SU-DHL-6 (cell line): Measurements from ENCODE around the gene CHST9.
A peak's percentile ranks its signal among the peaks of the same experiment; 100 is the strongest.

Experiments
- H2AFZ ChIP-seq: fragments of 200-600 bp; sonication (generic); 2 replicates; pipeline ENCODE4 v1.6.1; 2014; ENCODE audit warnings: low read depth, mild to moderate bottlenecking, moderate library complexity, mixed read lengths, antibody characterized with exemption, low read length; ENCODE audit not compliant: severe bottlenecking
- H3F3A ChIP-seq: fragments of 200-600 bp; shearing (Covaris generic); 2 replicates; pipeline ENCODE4 v1.6.0; 2016; ENCODE audit warnings: antibody characterized with exemption, mild to moderate bottlenecking; ENCODE audit not compliant: insufficient read depth
- H3K27ac ChIP-seq: fragments of 200-600 bp; sonication (generic); 2 replicates; pipeline ENCODE4 v1.5.1; 2016; ENCODE audit warnings: low read depth, mild to moderate bottlenecking, low read length, moderate library complexity, mixed read lengths
- H3K27me3 ChIP-seq: fragments of 200-600 bp; sonication (generic), shearing (Covaris generic); 2 replicates; pipeline ENCODE4 v1.6.0; 2014; ENCODE audit warnings: mild to moderate bottlenecking, low read length
- H3K36me3 ChIP-seq: fragments of 200-600 bp; sonication (generic); 2 replicates; pipeline ENCODE4 v1.6.1; 2014; ENCODE audit warnings: mild to moderate bottlenecking, low read length, mixed read lengths
- H3K4me2 ChIP-seq: fragments of 300-600, 200-600 bp; shearing (Covaris generic), sonication (generic); 2 replicates; pipeline ENCODE4 v1.6.0; 2014; ENCODE audit warnings: low read length, low read depth, mild to moderate bottlenecking; ENCODE audit not compliant: poor library complexity, severe bottlenecking
- H3K4me3 ChIP-seq: fragments of 200-600 bp; sonication (generic); 2 replicates; pipeline ENCODE4 v1.5.1; 2014; ENCODE audit warnings: antibody characterized with exemption, low read length, mild to moderate bottlenecking, mixed read lengths; ENCODE audit not compliant: insufficient read depth, poor library complexity, severe bottlenecking
- H3K79me2 ChIP-seq: fragments of 200-600 bp; sonication (generic); 2 replicates; pipeline ENCODE4 v1.6.1; 2014; ENCODE audit warnings: mild to moderate bottlenecking, low read length, moderate library complexity; ENCODE audit not compliant: insufficient read depth
- H3K9ac ChIP-seq: fragments of 200-600 bp; sonication (generic); 2 replicates; pipeline ENCODE4 v1.7.0; 2014; ENCODE audit warnings: mild to moderate bottlenecking, low read length
- H3K9me2 ChIP-seq: fragments of 200-600 bp; sonication (generic); replicated peaks from 2 replicates; pipeline ENCODE4 v1.6.1; 2014; ENCODE audit warnings: low read length; ENCODE audit not compliant: insufficient read depth
- H3K9me3 ChIP-seq: fragments of 200-600 bp; sonication (generic); 2 replicates; pipeline ENCODE4 v1.6.1; 2014; ENCODE audit warnings: low read length, mixed read lengths; ENCODE audit not compliant: insufficient read depth
- H4K20me1 ChIP-seq: fragments of 200-600 bp; sonication (generic); 2 replicates; pipeline ENCODE4 v1.6.1; 2014; ENCODE audit warnings: low read depth, mild to moderate bottlenecking, antibody characterized with exemption, low read length, moderate library complexity, mixed read lengths
- EZH2phosphoT487 ChIP-seq: fragments of 200-600 bp; sonication (generic), shearing (Covaris generic); conservative IDR thresholded peaks from 2 replicates; pipeline ENCODE4 v1.6.1; 2018; ENCODE audit warnings: mild to moderate bottlenecking, antibody characterized with exemption, low read length, moderate library complexity, mixed read lengths
- TF ChIP-seq, protein P1 (sequence below): fragments of 200-600 bp; sonication (generic); IDR thresholded peaks from one replicate; pipeline ENCODE4 v1.5.1; 2017; ENCODE audit warnings: antibody characterized with exemption, mild to moderate bottlenecking, low read length, moderate library complexity; ENCODE audit not compliant: insufficient read depth, poor library complexity, severe bottlenecking

The CHST9 gene

DNA sequence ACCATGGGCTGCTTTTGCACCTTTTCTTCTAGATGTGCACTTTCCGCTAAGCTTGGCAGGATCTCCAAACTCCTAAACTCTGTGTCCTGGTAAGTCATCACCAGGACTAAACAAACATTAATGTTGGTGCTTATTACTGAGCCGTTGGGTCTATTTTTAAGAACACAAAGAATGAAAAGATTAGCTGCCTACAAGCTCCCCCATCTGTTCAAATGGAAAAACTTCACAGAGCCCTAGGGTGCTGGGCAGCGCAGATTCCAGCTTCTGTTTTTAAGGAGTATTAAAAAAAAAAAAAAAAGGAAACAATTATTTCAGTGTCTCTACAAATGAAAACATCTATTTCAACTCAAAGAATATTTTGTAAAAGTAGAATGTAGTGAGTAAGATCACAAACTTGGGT, 221.8 kb downstream of the CHST9 start:
- no peaks in the 10 kb centered on the region for H4K20me1 ChIP-seq
- H2AFZ ChIP-seq = no peak overlapping the region
- H3K9ac ChIP-seq = no peak overlapping the region
- H3K27me3 ChIP-seq = no peaks in the 10 kb centered on the region
- no peak overlapping the region for H3K4me2 ChIP-seq
- no peaks in the 10 kb centered on the region for H3F3A ChIP-seq
- H3K36me3 ChIP-seq = 0 out of 2 replicates have a peak, but pooled peaks cover under 1% of the 10 kb centered on the region
- no peaks in the 10 kb centered on the region for H3K79me2 ChIP-seq
- H3K9me3 ChIP-seq = no peaks in the 10 kb centered on the region
- no peaks in the 10 kb centered on the region for H3K9me2 ChIP-seq
- no peak overlapping the region for H3K4me3 ChIP-seq
- H3K27ac ChIP-seq = no peak overlapping the region
- no peak for TF ChIP-seq EZH2phosphoT487
- TF ChIP-seq, protein P1, sequence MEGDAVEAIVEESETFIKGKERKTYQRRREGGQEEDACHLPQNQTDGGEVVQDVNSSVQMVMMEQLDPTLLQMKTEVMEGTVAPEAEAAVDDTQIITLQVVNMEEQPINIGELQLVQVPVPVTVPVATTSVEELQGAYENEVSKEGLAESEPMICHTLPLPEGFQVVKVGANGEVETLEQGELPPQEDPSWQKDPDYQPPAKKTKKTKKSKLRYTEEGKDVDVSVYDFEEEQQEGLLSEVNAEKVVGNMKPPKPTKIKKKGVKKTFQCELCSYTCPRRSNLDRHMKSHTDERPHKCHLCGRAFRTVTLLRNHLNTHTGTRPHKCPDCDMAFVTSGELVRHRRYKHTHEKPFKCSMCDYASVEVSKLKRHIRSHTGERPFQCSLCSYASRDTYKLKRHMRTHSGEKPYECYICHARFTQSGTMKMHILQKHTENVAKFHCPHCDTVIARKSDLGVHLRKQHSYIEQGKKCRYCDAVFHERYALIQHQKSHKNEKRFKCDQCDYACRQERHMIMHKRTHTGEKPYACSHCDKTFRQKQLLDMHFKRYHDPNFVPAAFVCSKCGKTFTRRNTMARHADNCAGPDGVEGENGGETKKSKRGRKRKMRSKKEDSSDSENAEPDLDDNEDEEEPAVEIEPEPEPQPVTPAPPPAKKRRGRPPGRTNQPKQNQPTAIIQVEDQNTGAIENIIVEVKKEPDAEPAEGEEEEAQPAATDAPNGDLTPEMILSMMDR = no peak

DNA sequence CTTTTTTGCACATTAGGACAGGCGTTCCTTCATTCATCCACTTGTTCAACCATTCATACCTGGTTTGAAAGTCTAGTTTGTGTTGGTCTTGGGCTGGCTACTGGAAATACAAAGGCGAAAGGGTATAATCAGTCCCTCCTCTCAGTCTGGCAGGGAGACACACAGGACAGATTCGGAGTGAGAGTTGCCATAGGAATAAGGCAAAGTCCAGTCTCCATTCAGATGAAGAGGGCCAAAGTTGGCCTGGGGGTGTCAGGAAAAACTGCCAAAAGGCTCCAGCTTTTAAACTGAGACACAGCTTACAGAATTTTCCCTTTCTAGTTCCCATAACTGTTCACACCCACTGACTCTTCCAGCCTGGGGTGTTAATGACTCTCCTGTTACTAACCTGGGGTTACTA, 223.3 kb downstream of the CHST9 start:
- Histone ChIP-seq H3K79me2 (no peaks in the 10 kb centered on the region), H3K9me3 (no peaks in the 10 kb centered on the region), H3K4me3 (no peak overlapping the region), H3K27me3 (no peaks in the 10 kb centered on the region), H3F3A (no peaks in the 10 kb centered on the region), H3K4me2 (no peak overlapping the region), H4K20me1 (no peaks in the 10 kb centered on the region), H2AFZ (no peak overlapping the region), H3K9ac (no peak overlapping the region), H3K9me2 (no peaks in the 10 kb centered on the region), H3K36me3 (no peaks in the 10 kb centered on the region), H3K27ac (no peak overlapping the region)
- TF ChIP-seq EZH2phosphoT487 = no peak
- TF ChIP-seq, protein P1 = no peak

DNA sequence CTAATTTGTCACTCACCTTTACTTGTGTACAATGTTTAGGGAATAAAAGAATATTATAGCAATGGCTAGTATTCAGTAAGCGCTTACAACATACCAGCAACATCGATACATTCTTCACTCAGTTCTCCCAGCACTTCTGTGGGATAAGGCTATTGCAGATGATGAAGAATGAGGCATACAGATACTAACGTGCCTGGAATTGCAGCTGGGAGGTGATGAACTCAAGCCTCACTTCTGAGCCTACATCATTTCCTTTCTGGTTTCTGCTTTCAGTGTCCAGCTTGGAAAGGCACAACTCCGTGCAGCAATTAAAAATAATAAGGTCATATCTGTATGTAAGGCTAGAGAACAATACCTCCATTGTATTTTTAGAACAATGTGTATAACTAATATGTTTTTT, 224.2 kb downstream of the CHST9 start:
- H3K9ac ChIP-seq = no peak overlapping the region
- H4K20me1 ChIP-seq = no peaks in the 10 kb centered on the region
- no peaks in the 10 kb centered on the region for H3K79me2 ChIP-seq
- H3F3A ChIP-seq = no peaks in the 10 kb centered on the region
- no peaks in the 10 kb centered on the region for H3K36me3 ChIP-seq
- H3K9me2 ChIP-seq = no peaks in the 10 kb centered on the region
- H3K4me2 ChIP-seq = no peak overlapping the region
- H2AFZ ChIP-seq = no peak overlapping the region
- TF ChIP-seq EZH2phosphoT487 = no peak
- TF ChIP-seq, protein P1 = no peak
- H3K27ac ChIP-seq = no peak overlapping the region
- no peaks in the 10 kb centered on the region for H3K9me3 ChIP-seq
- H3K4me3 ChIP-seq = no peak overlapping the region
- no peaks in the 10 kb centered on the region for H3K27me3 ChIP-seq

DNA sequence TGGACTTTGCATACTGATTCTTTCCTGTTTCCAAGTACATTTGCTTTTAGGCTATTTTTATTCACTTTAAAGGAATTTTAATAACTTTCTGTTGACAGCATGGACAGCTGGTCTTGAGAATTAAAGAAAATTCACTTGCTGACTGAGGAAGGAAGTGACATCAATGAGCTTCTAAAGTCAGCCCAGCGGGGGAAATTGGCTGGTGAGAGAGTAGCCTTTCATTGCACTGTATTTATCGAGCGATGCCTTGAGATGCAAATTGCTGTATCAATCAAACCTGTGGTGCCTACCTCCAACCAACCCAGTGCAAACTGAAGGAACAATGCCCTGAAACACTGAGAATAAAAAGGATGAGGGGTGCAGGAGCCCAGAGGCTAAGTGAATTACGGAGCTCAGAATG, 228.2 kb downstream of the CHST9 start:
- Histone ChIP-seq H3K9me2 (no peaks in the 10 kb centered on the region), H3F3A (no peaks in the 10 kb centered on the region), H3K27ac (no peak overlapping the region), H2AFZ (peak overlapping the region; percentile 40), H3K4me2 (peak overlapping the region; percentile 9), H3K9me3 (no peaks in the 10 kb centered on the region), H4K20me1 (no peaks in the 10 kb centered on the region), H3K9ac (no peak overlapping the region), H3K27me3 (no peaks in the 10 kb centered on the region), H3K79me2 (no peaks in the 10 kb centered on the region), H3K36me3 (no peaks in the 10 kb centered on the region), H3K4me3 (no peak overlapping the region)
- no peak for TF ChIP-seq EZH2phosphoT487
- TF ChIP-seq, protein P1 = no peak
